NOMO-1 (cell line): ENCODE data around the gene SERPINB13.
"Not testable (repeated sequence)": the region's sequence is repeated elsewhere in the genome, so short reads cannot be mapped to it uniquely, and the experiment has no call there.

Experiments used
- DNase-seq, 2 experiments: peaks; one replicate each; lab custom pipeline; 2025; ENCODE audit not compliant: unreplicated experiment in 2 of 2; lab: John Stamatoyannopoulos, UW

Gene SERPINB13

DNA sequence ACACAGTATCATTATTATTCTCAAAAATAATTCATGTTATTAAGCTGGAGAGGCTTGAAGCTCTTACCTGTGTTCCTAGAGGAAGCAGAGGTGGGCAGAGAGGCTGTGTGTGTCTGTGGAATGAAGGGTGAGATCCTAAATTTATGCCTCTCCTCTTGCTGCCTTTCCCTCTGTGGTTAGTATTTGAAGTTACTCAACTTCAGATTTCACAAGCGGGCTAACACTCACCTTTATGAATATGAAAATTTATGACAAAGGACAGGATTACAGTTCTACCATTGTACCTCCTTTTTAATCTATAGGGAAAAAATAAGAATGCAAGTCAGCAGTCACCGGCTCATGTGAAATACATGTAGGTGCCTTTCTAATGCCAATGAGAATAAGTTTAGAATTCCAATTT lies 57.0 kb downstream of the SERPINB13 start, which contains the start of gene SERPINB4:
Gene SERPINB4 (minus strand): TSS at position 115 of the 400 bp plus-strand sequence. CDS start 679 bp downstream, outside the sequence.
- not testable (repeated sequence) for DNase-seq

- not testable (repeated sequence) for DNase-seq
Measured at GRCh38 chr18:63644694-63645093, 57.6 kb downstream of the SERPINB13 start.

DNA sequence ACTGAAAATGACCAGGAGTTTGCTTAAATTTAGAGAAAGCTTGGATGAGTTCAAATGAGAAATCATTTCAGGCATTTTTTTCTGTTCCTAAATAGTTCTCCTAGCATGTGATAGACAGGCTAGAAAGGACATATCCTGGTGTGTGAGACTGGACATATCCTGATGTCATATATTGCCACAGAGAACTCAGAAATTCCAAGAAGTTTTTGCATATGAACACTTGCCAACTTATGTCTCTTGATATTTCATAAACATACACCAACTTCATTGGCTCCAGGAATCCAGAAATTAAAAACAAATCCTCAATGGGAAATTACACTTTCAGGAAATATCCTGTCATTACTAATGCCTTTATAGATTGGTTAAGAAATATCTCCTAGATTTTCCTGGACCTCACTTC lies 59.8 kb downstream of the SERPINB13 start:
- DNase-seq = no peak

- DNase-seq = no peak
Measured at GRCh38 chr18:63648241-63648640, 61.1 kb downstream of the SERPINB13 start.
